Lower leg skin (tissue), 4 donors: ENCODE measurements around the gene MUTYH. TPM values are rescaled to one million over a fixed set of nuclear protein-coding genes. Genes with fewer than 3 reads are reported as not detected.
"Not testable (repeated sequence)": the region's sequence is repeated elsewhere in the genome, so short reads cannot be mapped to it uniquely, and the experiment has no call there.

Source experiments
- DNase-seq, 2 donors: peaks; one replicate each; pipeline ENCODE4 v3.0.0-alpha.2; 2019; ENCODE audit warnings: low spot score in 2 of 2
- H3K4me3 ChIP-seq: fragments of 200-600 bp; sonication (generic); 2 replicates; pipeline ENCODE4 v1.5.1; 2017; ENCODE audit warnings: mild to moderate bottlenecking, low read depth; ENCODE audit not compliant: poor library complexity, severe bottlenecking
- CTCF ChIP-seq, 3 donors: fragments of 450-650 bp; IDR thresholded peaks; one replicate each; pipeline ENCODE4 v1.5.1; 2016; ENCODE audit warnings: antibody characterized with exemption in 3 of 3, mild to moderate bottlenecking in 3 of 3, moderate library complexity in 2 of 3
- POLR2A ChIP-seq, 2 donors: fragments of 450-650 bp; IDR thresholded peaks; one replicate each; pipeline ENCODE4 v1.6.1; 2016 to 2017; ENCODE audit warnings: antibody characterized with exemption in 2 of 2, mild to moderate bottlenecking in 1 of 2, moderate library complexity in 1 of 2
- WGBS, 2 donors: methylation state at CpG; one replicate each; pipeline ENCODE4 v1.1.5; 2018; 5-methylcytosine and 5-hydroxymethylcytosine counted together
- intact Hi-C: fragments of 100-400 bp; cut with DNase I; formaldehyde crosslinking; loops from one replicate; pipeline ENCODE4 v1.15.0; 2023; ENCODE audit warnings: low total_unique reads
- total RNA-seq, 4 donors: library from RNA; depleted of rRNA; stranded (reverse); fragments of >200 nt; gene quantifications; one replicate each; pipeline ENCODE4 v1.1.0, GENCODE V29; 2016

MUTYH gene
- total RNA-seq, 4 donors from 2014 or later: 18.6 to 26.7 (median 24.6) TPM

- DNase-seq: no peak
- 71 to 74% methylated on average over 8 of the region's 8 CpGs for WGBS, 2 donors
- TF ChIP-seq CTCF (IDR thresholded peaks at IDR 0.05): no peak
- no peak for TF ChIP-seq POLR2A (IDR thresholded peaks at IDR 0.05)
- intact Hi-C loops: loop anchor here (5.0 to 10.0 kb wide), 2 partner anchors 276 to 463 kb away; no protein-coding TSS in a partner anchor
- no peak overlapping the region for H3K4me3 ChIP-seq
These were observed 42.4 kb downstream of the MUTYH start for GRCh38 chr1:45297666-45298356.

- WGBS, 2 donors: 81 to 85% methylated on average over 2 of the region's 2 CpGs
- no peak for DNase-seq
- TF ChIP-seq POLR2A (IDR thresholded peaks at IDR 0.05): no peak
- no peak for TF ChIP-seq CTCF (IDR thresholded peaks at IDR 0.05)
- no peak overlapping the region for H3K4me3 ChIP-seq
- intact Hi-C loops: loop anchor here (10.0 kb wide), 1 partner anchor 457 kb away; no protein-coding TSS in a partner anchor
These were observed 48.5 kb downstream of the MUTYH start for GRCh38 chr1:45291716-45292115.

- not testable (repeated sequence) for H3K4me3 ChIP-seq, DNase-seq
- WGBS, 2 donors: 79% methylated on average over 6 of the region's 6 CpGs
- intact Hi-C loops: loop anchor here (10.0 kb wide), 1 partner anchor 456 kb away; no protein-coding TSS in a partner anchor
These were observed 49.2 kb downstream of the MUTYH start for GRCh38 chr1:45291002-45291401.

GRCh38 chr1:45286521-45286920 is 53.7 kb downstream of the MUTYH start:
- intact Hi-C loops, DNase-seq, H3K4me3 ChIP-seq: not testable (repeated sequence)
- 70 to 81% methylated on average over 3 of the region's 3 CpGs for WGBS, 2 donors

- DNase-seq, intact Hi-C loops, H3K4me3 ChIP-seq: not testable (repeated sequence)
- 89 to 90% methylated on average over 9 of the region's 9 CpGs for WGBS, 2 donors
These were observed 55.4 kb downstream of the MUTYH start for GRCh38 chr1:45284858-45285257.

- no peak for DNase-seq
- WGBS, 2 donors: 61 to 73% methylated on average over 3 of the region's 3 CpGs
- intact Hi-C loops: no loop called here
- TF ChIP-seq CTCF (IDR thresholded peaks at IDR 0.05) (no peak), POLR2A (IDR thresholded peaks at IDR 0.05) (no peak)
- no peak overlapping the region for H3K4me3 ChIP-seq
These were observed 57.9 kb downstream of the MUTYH start for GRCh38 chr1:45282351-45282750.

Other genes starting within 250 kb of the MUTYH start
- gene ZSWIM5, start 133.8 kb downstream of the MUTYH start, total RNA-seq: 1 to 10 TPM; 1.3 to 2.2 (median 1.7) TPM
- gene HPDL, start 13.5 kb downstream of the MUTYH start, total RNA-seq: under 1 TPM; 0.34 to 0.91 (median 0.63) TPM
- gene TOE1, start 270 bp downstream of the MUTYH start, total RNA-seq: 10 to 100 TPM in 2 of 4 donors, 1 to 10 TPM in 2; 6.0 to 11.9 (median 9.6) TPM
- gene TESK2, start 150.7 kb upstream of the MUTYH start, total RNA-seq: 10 to 100 TPM; 16.9 to 23.8 (median 20.0) TPM
- gene CCDC163, start 159.6 kb upstream of the MUTYH start, total RNA-seq: 1 to 10 TPM in 3 of 4 donors, under 1 TPM in 1; 0.46 to 1.7 (median 1.3) TPM
- gene MMACHC, start 159.9 kb upstream of the MUTYH start, total RNA-seq: 1 to 10 TPM; 1.3 to 3.8 (median 3.0) TPM
- gene PRDX1, start 181.4 kb upstream of the MUTYH start, total RNA-seq: 100 to 1,000 TPM; 216 to 325 (median 281) TPM
- gene AKR1A1, start 210.4 kb upstream of the MUTYH start, total RNA-seq: 10 to 100 TPM; 42.1 to 79.2 (median 57.8) TPM
- gene NASP, start 243.6 kb upstream of the MUTYH start, total RNA-seq: 10 to 100 TPM; 35.4 to 64.4 (median 52.3) TPM